Right ventricle myocardium superior (tissue), 1 donor: ENCODE measurements around the gene CD247. TPM values are rescaled to one million over a fixed set of nuclear protein-coding genes. Genes with fewer than 3 reads are reported as not detected.
A peak's percentile ranks its signal among the peaks of the same experiment; 100 is the strongest.

Source experiments
- ATAC-seq: fragments of 200-7000 bp; cut with Tn5 transposase; one replicate; pipeline ENCODE4 v1.9.1; 2020; ENCODE audit warnings: mild to moderate bottlenecking; ENCODE audit not compliant: poor library complexity
- DNase-seq: peaks from one replicate; pipeline ENCODE4 v3.0.0-alpha.2; 2020
- intact Hi-C: fragments of 100-400 bp; cut with DNase I; formaldehyde crosslinking; loops from one replicate; pipeline ENCODE4 v1.11.2; 2022
- total RNA-seq: library from RNA; stranded (reverse); fragmentation: NEBNext Ultra II Directional; extraction: Animal tissue kit (Norgen Biotek cat#: 25700); gene quantifications from one replicate; pipeline ENCODE4 v1.2.1, GENCODE V29; 2021
- donor health status: DM: no; HTN: yes; CAD: no; lungs with severe emphysema.

CD247 gene
- total RNA-seq, 1 donor from 2014 or later, result 0.54 TPM

DNA sequence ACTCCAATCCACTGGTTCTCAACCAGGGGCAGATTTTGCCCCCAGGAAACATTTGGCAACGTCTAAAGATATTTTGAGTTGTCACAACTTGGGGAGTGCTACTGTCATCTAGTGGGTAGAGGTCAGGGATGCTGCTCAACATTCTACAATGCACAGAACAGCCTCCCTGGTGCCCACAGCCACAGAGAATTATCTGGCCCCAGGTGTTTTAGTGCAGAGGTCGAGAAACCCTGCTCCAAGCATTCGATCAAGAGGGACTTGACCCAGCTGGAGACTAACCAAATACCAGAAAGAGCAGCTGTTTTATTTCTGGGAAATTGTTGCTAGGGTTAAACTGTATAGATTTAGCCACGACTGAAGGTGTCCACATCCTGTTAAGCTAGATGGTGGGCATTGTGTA, 19.2 kb downstream of the CD247 start:
- DNase-seq (no peak), ATAC-seq (no peak)
- intact Hi-C loops, result no loop called here

DNA sequence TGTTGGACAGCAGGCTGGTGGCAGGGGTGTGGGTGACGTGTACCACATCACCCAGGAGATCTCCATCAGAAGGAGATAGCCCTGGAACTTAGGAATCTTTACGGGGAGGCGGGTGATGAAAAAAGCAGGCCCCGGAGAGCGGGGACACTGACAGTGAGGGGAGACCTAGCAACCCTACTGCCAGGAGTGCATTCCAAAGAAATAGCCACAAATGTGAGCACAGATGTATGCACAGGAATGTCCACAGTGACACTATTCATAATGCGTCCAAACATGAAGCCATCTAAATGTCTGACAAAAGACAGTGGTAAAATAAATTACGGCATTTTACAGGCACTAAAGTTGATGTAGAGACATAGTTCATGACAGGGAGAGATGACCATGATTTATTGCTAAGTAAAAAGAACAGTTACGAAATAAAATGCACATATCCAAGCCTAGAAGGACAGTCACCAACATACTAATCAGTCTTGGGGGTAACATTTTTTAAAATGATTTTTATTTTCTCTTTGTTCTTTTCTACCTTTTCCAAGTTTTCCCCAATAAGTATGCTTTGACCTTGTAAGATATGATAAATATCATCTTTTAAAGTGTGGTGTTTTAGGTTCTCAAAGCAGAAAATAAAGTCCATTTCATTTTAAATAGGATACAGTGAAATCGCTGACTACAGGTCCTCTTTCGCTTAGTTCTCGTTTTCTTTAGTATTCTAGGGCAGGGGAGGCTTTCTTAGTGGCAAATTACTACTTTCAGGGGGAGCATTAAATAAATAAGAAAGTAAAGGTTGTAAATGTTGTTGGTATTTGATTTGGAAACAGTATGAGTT, 21.3 kb downstream of the CD247 start:
- intact Hi-C loops, result no loop called here
- DNase-seq (no peak), ATAC-seq (no peak)

DNA sequence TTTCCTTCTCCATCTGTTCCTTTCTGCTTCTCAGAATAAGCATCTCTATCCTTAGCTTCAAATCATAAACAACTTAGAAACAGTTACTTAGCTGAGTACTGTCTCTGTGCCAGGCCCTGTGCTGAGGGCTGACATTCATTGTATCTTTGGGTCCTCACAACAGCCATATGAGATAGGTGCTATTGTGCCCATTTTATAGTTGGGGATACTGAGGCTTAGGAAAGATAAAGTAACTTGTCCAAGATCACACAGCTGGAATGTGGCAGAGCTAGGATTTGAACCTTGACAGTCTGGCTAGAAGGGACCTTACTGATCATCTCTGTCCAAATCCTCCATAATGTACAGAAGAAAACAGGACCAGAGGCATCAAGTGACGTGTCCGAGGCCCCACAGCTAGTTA, 25.0 kb downstream of the CD247 start:
- intact Hi-C loops, result no loop called here
- DNase-seq (no peak), ATAC-seq (no peak)

DNA sequence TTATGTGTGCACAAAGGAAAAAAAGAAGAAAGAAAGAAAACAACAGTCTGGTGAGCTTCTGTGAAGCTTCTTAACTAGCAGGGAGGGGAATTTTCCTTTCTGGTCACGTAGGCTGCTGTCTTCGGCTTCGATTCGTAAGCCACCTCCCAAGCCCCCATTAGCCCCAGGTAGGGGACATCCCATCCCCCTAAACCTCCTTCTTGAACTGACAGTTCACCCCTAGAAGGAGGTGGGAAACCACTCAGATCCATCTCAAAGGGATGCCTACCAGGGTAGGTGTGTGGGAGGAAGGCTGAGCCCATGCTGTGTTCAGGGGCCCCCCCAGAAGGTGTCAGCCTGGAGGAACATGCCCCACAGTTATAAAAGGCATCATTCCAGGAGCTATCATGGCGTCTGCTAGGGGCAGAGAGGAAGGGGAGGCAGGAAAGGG, 25.8 kb downstream of the CD247 start:
- no peak for ATAC-seq
- intact Hi-C loops, result no loop called here
- no peak for DNase-seq

DNA sequence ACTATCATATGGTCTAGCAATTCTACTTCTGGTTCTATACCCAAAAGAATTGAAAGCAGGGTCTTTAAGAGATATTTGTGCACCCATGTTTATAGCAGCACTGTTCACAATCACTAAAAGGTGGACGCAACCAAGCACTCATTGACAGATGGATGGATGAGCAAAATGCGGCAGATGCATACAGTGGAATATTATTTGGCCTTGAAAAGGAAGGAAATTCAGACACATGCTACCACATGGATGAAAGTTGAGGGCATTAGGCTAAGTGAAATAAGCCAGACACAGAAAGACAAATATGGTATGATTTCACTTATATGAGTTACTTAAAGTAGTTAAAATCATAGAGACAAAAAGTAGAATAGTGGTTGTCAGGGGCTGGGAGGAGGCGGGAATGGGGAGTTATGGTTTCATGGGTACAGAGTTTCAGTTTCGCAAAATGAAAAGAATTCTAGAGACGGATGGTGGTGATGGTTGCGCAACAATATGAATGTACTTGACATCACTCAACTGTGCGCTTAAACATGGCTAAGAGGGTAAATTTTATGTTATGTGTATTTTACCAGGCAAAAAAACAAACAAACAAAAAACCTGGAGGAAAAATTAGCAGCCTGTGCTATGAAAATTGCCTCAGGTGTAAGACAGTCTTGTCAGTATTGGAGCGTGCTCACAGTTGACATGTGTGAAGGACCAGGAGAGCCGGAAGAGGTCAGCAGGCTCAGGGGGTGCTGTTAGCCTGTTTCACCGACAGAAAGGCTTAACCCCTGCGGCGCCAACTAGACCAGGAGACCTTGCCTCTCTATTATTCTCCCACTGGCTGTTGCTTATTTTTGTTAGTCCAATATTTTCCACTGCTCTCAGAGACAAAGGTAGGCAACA, 26.5 kb downstream of the CD247 start:
- ATAC-seq (no peak), DNase-seq (no peak)
- intact Hi-C loops, result no loop called here

DNA sequence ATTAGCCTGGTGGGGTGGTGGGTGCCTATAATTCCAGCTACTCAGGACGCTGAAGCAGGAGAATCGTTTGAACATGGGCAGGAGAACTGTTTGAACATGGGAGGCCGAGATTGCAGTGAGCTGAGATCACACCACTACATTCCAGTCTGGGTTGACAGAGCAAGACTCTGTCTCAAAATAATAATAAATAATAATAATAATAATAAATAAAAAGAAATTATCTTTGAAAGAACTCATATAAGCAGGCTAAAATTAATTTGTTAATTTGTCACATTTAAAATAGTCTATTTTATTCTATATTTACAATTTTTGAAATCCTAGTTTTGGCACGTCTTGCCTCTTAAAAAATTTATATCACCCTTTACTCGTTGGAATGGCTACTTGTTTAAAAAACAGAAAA, 27.6 kb downstream of the CD247 start:
- intact Hi-C loops, result no loop called here
- no peak for DNase-seq
- no peak for ATAC-seq

DNA sequence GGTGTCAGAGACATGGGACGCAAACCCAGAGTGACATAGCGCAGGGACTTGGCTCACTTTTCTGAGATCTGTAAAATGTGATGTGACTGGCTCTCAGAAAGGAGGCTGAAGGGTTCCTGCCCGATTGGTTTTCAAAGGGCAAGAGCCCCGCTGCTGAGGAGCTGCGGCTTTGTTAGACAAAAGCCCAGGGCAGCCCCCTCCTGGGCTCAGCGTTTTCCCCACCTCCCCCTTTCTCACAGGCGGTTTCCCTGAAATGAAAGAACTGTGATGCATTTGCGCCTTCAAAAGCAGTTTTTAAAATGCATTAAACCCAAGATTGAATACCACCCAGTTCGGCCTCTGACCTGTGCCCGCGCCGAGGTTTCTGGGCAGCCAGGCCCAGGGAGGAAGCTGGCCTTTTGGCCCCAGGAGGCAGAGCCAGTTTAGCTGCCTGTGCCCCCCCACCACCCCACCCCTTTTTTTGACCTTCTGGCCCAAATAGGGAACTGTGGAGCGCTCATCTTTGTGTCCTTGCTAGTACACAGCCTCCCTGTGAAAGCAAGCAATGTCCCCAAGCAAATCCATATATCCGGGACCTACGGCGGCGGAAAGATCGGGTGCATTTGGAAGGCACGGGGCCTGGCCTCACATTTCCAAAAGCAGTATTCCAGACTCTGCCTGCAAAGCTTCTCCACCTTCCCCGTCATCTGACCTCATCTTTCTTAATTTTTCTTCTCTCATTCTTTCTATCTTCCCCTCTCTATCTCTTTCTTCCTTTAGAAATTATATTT, 28.6 kb downstream of the CD247 start:
- intact Hi-C loops, result no loop called here
- ATAC-seq (no peak), DNase-seq (no peak)

DNA sequence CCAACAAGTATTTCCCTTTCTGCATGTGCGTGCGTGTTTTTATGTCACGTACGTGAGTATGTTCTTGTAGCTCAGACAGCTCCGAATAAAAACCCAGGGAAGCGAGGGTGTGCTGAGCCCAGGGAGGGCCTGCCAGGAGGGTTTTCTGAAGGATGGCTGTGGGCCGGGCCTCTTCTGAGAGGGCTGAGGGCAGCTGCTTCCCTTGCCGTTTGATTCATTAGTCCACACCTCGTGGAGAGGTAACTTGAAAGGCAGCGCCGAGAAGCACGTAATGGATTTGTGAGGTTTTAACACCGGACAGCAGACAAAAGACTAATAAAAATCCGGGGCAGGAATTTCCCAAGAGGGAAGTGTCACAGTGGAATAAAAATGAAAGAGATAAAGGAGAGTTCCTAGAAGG, 29.5 kb downstream of the CD247 start:
- DNase-seq (no peak), ATAC-seq (no peak)
- intact Hi-C loops, result no loop called here

DNA sequence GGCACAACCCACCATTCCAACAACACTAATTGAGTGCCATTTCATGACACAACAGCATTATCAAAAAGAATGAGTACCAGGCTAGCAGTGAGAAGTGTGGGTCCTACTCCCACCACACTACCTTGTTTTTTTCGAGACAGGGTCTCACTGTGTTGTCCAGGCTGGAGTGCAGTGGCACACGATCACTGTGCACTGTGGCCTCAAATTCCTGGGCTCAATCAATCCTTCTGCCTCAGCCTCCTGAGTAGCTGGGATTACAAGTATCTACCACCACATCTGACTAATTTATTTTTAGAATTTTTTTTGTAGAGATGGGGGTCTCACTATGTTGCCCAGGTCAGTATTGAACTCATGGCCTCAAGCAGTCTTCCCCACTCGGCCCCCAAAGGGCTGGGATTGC, 30.7 kb downstream of the CD247 start:
- intact Hi-C loops, result no loop called here
- ATAC-seq (no peak), DNase-seq (no peak)

DNA sequence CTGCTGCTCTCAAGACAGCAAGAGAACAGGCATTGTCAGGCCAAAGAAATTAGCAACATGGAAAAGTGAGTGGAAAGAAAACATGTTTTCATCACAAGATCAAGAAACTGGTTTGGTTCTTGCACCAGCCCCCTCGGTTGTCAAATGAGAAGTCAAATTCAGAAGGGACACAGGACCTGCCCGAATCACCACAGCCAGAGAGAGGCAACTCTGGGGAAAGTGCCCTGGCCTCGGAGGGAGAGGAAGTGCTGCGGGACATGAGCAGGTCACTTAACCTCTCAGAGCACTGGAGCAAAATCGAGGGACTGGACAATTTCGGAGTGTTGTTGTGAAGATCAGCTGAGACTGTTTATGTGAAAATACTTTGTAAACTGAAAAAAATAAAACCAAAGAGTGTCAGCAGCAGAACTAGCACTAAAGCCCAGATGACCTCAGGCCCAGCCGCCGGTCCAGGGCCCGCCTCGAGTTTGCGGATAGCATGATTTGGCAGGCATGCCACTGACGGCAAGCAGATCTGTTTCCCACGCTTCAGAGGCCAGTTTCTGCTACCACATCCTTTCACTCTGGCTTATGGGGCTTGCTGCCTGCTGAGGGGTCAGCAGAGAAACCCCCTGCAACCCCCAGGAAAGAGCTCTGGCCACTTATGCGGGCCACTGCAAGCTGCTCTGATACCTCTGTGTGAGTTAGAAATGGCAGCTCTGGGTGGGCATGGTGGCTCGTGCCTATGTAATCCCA, 32.1 kb downstream of the CD247 start:
- intact Hi-C loops, result no loop called here
- ATAC-seq, result no peak

DNA sequence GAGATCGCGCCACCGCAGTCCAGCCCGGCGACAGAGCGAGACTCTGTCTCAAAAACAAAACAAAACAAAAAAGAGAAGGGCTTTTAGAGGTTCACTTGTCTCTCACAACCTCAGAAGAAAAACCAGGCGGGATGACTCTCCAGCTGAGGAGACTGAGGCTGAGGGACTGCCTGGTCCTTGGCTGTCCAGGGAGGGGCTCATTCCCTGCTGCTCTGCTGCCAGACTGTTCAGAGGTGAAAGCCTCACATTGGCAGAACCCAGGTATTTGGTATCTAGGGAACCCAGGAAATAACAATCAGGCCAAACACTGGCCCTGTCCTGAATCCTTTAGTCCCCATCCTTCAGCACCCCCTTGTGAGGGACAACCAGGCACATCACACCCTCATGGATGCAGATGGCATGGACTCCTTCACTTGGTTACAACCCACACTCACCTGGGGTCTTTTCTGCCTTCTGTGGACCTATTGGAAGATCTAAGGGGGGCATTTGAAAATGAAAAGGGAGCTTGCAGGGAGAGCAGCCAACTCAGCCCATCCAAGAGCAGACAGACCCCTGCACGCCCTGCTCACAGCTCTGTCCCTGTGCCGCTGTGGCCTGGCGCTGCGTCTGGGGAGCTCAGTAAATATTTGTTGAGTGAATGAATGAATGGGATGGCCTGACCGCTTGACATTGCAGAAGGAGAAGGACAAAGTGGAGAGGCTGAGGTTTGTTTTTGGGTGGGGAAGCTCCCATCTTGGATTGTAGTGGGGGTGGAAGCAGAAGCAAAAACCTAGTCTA, 33.4 kb downstream of the CD247 start:
- DNase-seq (no peak), ATAC-seq (no peak)
- intact Hi-C loops, result no loop called here

More for the DNA sequence above, 32.1 kb downstream of the CD247 start:
- peak; percentile 58 for DNase-seq

DNA sequence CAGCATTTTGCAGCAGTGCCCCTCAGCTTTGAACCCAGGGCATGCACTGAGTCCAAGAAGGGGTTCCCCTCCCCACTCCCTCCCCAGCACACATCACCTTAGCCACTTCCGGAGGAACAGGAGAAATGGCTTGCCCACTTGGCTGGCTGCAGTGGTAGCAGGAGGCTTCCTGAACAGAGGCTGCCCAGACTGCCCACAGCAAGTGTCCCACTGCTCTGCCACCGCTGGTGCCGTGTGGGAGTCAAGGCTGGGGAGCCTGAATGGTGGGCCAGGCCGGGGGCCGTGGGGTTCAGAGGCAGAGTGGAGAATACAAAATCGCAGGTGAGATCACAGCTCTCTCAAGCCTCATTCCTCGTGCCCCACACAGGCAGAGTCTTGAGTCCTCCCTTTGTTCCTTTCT, 34.5 kb downstream of the CD247 start:
- intact Hi-C loops, result no loop called here
- ATAC-seq (no peak), DNase-seq (no peak)

DNA sequence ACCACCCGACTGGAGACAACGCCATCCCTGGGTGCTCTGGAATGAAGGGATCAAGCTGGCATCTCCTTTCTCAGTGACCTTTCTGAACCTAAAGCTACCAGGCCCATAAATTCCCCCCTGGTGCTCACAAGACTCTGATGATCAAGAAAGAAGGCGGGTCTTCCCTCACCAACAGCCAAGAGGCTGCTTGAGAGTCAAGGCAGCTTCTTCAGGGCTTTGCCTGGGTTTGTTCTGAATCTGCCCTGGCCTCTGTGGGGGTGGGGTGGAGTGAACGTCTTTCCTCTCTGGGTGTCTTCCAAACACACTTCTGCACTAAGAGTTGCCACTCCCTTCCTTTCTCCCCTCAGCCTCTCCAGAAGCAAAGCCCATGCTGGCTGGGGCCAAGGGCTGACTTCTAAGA, 36.1 kb downstream of the CD247 start:
- DNase-seq, result no peak
- no peak for ATAC-seq
- intact Hi-C loops, result no loop called here

DNA sequence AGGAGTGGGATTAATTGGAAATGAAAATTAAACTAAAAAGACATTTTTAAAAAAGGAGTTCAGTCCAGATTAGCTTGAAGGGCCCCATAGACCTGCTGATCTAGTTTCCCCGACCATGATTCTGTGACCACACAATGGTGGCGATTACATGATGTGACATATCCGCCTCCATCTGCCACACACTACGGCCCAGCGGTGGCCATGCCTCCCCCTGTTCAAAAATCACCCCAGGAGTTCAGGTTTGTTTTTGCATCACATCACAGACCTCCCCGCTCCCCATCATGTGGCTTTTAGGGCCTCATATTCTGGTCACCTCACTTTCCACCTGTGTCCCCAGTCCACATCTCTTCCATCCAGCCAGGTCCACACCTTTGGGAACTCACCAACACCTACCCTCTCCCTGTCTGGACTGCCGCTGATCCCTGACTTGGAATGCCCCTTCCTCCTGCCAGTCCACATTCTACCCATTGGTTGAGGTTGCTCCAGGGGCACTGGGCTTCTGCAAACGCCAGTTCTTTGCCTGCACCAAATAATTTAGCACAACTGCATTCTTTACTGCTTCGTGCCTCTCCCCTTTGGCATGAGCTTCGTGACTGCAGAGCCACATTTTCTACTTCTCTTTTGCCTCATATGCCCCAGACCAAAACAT, 38.9 kb downstream of the CD247 start:
- intact Hi-C loops, result no loop called here
- DNase-seq (no peak), ATAC-seq (no peak)

DNA sequence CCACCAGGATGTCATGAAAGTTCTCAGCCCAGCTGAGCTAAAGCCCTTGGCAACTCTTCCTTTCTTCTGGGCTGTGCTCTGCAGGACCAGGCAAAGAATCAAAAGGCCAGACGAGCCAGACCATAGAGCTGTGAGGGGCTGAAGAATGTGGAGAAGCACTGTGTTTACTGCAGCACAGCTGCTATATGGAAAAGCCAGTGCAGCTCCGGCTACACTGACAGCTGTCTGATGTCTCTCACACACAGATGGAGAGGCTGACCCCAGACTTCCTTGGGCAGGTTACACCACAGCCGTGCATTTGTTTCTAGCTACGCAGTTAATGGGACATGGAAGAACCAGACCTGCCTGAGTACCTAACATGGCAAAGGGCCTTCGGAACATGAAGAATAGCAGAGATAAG, 40.3 kb downstream of the CD247 start:
- no peak for ATAC-seq
- no peak for DNase-seq
- intact Hi-C loops, result no loop called here

DNA sequence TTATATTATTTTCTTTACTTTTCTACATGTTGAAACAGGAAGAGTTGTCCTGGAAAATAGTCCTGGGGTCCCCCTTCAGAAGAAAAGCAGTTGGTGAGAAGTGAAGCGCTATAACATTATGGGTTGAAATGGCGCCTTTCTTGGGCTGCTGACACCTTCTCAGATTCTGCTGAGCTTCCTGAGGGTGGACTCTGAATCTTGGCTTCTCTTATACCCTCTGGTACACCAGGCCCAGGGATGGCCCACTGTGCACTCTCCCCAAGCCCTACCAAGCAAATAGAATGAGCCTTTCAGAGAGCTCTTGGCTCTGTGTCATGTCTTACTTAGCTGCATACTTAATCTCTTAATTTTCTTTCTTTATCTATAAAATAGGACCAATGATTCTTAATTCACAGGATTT, 42.3 kb downstream of the CD247 start:
- ATAC-seq, result no peak
- intact Hi-C loops, result no loop called here
- DNase-seq, result no peak

DNA sequence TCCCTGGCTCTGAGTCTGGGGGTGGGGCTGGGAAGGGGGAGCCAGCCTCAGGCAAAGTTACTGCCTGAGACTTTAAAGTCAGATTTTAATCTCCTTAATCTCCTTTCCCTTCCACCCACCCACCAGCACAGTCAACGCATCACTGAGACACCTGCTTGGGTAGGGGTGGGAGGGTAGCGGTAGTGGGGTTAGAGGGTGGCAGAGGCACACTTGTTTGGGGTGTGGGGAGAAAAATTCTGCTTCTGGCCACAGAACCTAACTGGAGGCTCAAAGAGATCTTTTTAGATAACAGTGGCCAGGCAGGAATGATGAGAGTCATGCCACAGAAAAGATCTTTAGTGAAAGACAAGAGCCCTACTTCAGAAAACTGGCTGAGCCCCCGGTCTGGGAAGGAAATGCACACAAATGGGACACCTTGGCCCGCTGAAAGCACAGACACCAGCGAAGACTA, 44.1 kb downstream of the CD247 start:
- intact Hi-C loops, result no loop called here
- ATAC-seq, result no peak
- no peak for DNase-seq
